ENCODE measurements around the gene MAPK12. TPM values are rescaled to one million over a fixed set of nuclear protein-coding genes. Genes with fewer than 3 reads are reported as not detected.
A peak's percentile ranks its signal among the peaks of the same experiment; 100 is the strongest.

The MAPK12 gene
- total and polyA plus RNA-seq, 2 of the 8 experiments (the other 6 are each of a cell fraction or from before 2014, with no cell fraction given) = 17.3 to 20.3 TPM

DNA sequence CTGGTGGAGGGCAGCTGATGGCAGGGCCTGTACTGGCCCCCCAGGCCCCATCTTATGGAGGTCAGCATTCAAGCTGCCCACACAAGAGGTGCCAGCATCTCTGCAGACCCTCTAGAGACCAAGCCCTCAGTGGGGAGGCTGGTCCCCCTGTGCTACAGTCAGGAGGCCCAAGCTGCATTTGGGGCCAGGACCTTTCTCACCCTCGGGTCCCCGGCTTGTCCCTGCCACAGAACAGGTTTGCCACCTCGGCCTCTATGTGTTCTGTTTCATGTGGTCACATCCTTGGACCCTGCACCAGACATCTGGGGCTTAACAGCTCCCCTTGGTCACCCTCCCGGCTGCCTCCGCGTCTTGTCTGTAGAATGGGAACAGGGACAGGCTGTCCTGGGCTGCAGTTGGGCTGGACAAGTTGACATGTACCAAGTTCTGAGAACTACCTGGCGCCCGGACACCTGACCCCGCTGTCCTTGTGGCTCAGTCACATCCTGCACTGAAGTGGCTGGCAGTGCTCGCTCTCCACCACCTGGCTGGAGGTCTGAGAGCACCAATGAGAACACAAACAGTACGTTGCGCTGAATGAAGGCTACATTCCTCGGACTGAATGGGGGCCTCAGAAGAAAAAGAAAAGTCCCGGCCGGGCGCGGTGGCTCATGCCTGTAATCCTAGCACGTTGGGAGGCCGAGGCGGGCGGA is 48.7 kb upstream of the MAPK12 start:
- no peak for DNase-seq (ENCODE audit: low read depth in 1 of 2, low spot score in 2 of 2)
- Histone ChIP-seq H3K79me1 (ENCODE audit: low read depth, low read length) (no peaks in the 10 kb centered on the region; the same call in 1 of the 2 replicates), H4K20me1 (replicated peaks in 1 of 2; ENCODE audit: control insufficient read depth in 1 of 2, insufficient read depth in 2 of 2, low read length in 2 of 2) (peaks cover 0 to 4% of the 10 kb centered on the region in 2 experiments), H4K8ac (ENCODE audit: extremely low read depth, insufficient read depth, low read length) (no peak overlapping the region), H3K14ac (ENCODE audit: insufficient read length) (no peak overlapping the region), H2AK5ac (ENCODE audit: low read depth, low read length) (peak overlapping the region; percentile 60; the same call in 1 of the 2 replicates), H3K9me3 (ENCODE audit: insufficient read depth in 2 of 2, low read depth in 1 of 2, low read length in 1 of 2) (no peaks in the 10 kb centered on the region; a peak in 1 of 4 replicates), H3K23me2 (ENCODE audit: low read depth, low read length) (peaks cover 2% of the 10 kb centered on the region; the same call in 1 of the 2 replicates), H2BK20ac (ENCODE audit: low read length) (no peak overlapping the region), H3K27me3 (replicated peaks in 1 of 4; ENCODE audit: control insufficient read depth in 3 of 4, extremely low read depth in 1 of 4, insufficient read depth in 3 of 4, low read length in 3 of 4) (no peaks in the 10 kb centered on the region; a peak in 2 of 7 replicates), H3K4me1 (replicated peaks in 1 of 4; ENCODE audit: control insufficient read depth in 3 of 4, insufficient read depth in 4 of 4, low read length in 3 of 4) (peaks cover 3 to 29% (median 16%) of the 10 kb centered on the region in 4 experiments; a peak in 6 of 7 replicates), H3K79me2 (ENCODE audit: control insufficient read depth in 1 of 2, insufficient read depth in 2 of 2, low read length in 2 of 2) (peaks cover 0 to 3% of the 10 kb centered on the region in 2 experiments; a peak in 2 of 4 replicates), H3K4me3 (ENCODE audit: extremely low read depth in 1 of 4, insufficient read depth in 2 of 4, low read depth in 3 of 4, low read length in 4 of 4) (no peak overlapping the region), H2BK12ac (ENCODE audit: low read depth, low read length) (no peak overlapping the region), H3K18ac (ENCODE audit: extremely low read depth, low read length) (no peak overlapping the region), H3K27ac (ENCODE audit: low read depth, low read length) (no peak overlapping the region), H3K9ac (replicated peaks in 1 of 4; ENCODE audit: extremely low read depth in 1 of 4, low read depth in 3 of 4, low read length in 3 of 4) (no peak overlapping the region), H2AFZ (ENCODE audit: low read length) (no peak overlapping the region), H2BK15ac (ENCODE audit: low read length) (peak overlapping the region; percentile 61; the same call in 1 of the 2 replicates), H4K91ac (replicated peaks; ENCODE audit: insufficient read length, low read length) (peak overlapping the region; percentile 9), H3K4me2 (ENCODE audit: insufficient read depth in 1 of 2, low read depth in 2 of 2, low read length in 2 of 2) (no peak overlapping the region), H3K56ac (replicated peaks; ENCODE audit: insufficient read length, low read depth, low read length) (no peak overlapping the region), H3K23ac (ENCODE audit: insufficient read length) (no peak overlapping the region), H2BK5ac (ENCODE audit: low read depth, low read length) (peak overlapping the region; percentile 52; the same call in 1 of the 2 replicates), H3K36me3 (ENCODE audit: control insufficient read depth in 2 of 4, insufficient read depth in 4 of 4, low read length in 3 of 4) (no peaks in the 10 kb centered on the region), H2BK120ac (replicated peaks; ENCODE audit: low read depth, low read length) (no peak overlapping the region), H3K4ac (replicated peaks; ENCODE audit: insufficient read length, low read depth, low read length) (no peak overlapping the region), H4K5ac (ENCODE audit: insufficient read length, low read depth, low read length) (no peak overlapping the region)
- ChIA-PET POLR2A (ENCODE audit: partially characterized antibody) (interaction anchor here (0.9 to 1.8 kb wide), 2 partner anchors 16 kb away, joined by 5 to 9 read pairs; partner anchors contain the start of gene DENND6B), CTCF (ENCODE audit: partially characterized antibody) (interaction anchor here (0.9 to 2.2 kb wide), 4 partner anchors 11 to 34 kb away, joined by 3 to 7 read pairs (median 6); no protein-coding TSS in a partner anchor)
- TF ChIP-seq SIRT6 (IDR thresholded peaks at IDR 0.05; ENCODE audit: low read length) (no peak), JUND (IDR thresholded peaks at IDR 0.05; ENCODE audit: low read length) (no peak), CBX5 (IDR thresholded peaks at IDR 0.05; ENCODE audit: low read depth, low read length) (no peak)
- FAIRE-seq = no peak
- 92% methylated on average over 21 of the region's 21 CpGs; no CpG with 5 or more reads in 1 of the 2 experiments for WGBS, 2 experiments (ENCODE audit: extremely low coverage in 1 of 2, insufficient coverage in 1 of 2, insufficient read length in 1 of 2, insufficient replicate concordance in 2 of 2, low coverage in 1 of 2, low lambda C conversion rate in 2 of 2, missing lambda C conversion rate in 1 of 2)

All from H1 (cell line).